ENCODE results near the gene IYD. TPM values are rescaled to one million over a fixed set of nuclear protein-coding genes. Genes with fewer than 3 reads are reported as not detected.

IYD gene
- polyA plus RNA-seq, 1 of the 3 experiments (the other 2 are of a cell fraction) = not detected

DNA sequence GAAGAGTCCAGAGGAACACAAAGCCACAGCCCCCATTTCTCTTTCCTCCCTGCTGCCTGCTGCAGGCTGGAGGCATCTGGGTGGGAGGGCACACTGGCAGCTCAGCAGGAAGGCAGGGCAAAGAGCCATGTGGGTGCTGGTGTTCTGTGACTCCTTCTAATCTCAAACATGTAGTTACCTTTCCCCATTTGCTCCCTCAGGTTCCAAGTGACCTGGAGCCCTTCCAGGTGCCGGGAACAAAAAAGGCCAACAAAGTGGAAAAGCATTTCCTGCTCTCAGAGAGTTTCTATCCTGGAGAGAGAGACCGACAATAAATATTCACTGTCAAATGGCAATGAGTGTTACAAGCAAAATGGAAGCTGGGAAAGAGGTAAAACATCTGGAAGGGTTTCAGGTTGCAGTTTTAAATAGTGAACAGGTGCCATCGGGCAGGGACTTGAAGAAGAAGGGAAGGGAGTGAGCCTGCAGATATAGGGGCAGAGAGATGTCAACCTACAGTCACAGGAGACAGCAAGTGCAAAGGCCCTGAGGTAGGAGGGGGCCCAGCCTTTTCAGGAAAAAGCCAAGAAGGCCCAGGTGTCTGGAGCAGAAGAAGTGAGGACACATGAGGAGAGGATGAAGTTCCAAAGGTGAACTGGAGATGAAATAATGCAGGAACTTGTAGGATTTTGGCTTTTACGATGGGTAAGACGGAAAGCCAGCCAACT is 43.6 kb upstream of the IYD start:
- CTCF ChIA-PET = no interaction called here

GRCh38 chr6:150327117-150327774 is 41.6 kb upstream of the IYD start:
- no peak for DNase-seq
- POLR2A ChIA-PET = no interaction called here

More for the DNA sequence above, 43.6 kb upstream of the IYD start:
- Histone ChIP-seq H3K79me2 (ENCODE audit: insufficient read depth) (no peaks in the 10 kb centered on the region), H3K4me1 (ENCODE audit: control insufficient read depth in 1 of 2, insufficient read depth in 2 of 2, low read depth in 1 of 2, low read length in 1 of 2) (no peaks in the 10 kb centered on the region), H3K9ac (no peak overlapping the region), H3K4me2 (no peak overlapping the region), H4K20me1 (ENCODE audit: insufficient read depth) (no peaks in the 10 kb centered on the region), H3K27me3 (ENCODE audit: insufficient read depth) (peaks cover 7% of the 10 kb centered on the region), H3K4me3 (ENCODE audit: low read depth in 2 of 2, low read length in 1 of 2) (no peak overlapping the region), H3F3A (replicated peaks; ENCODE audit: insufficient read depth) (no peaks in the 10 kb centered on the region), H3K9me2 (no peaks in the 10 kb centered on the region), H3K27ac (ENCODE audit: low read depth in 2 of 2, low read length in 1 of 2) (no peak overlapping the region), H2AFZ (ENCODE audit: low read depth) (no peak overlapping the region), H3K36me3 (replicated peaks in 1 of 2; ENCODE audit: control insufficient read depth in 1 of 2, insufficient read depth in 2 of 2, low read length in 1 of 2) (no peaks in the 10 kb centered on the region), H3K9me3 (no peaks in the 10 kb centered on the region)
- POLR2A ChIA-PET = no interaction called here
- DNase-seq = no peak
- TF ChIP-seq, protein P1, sequence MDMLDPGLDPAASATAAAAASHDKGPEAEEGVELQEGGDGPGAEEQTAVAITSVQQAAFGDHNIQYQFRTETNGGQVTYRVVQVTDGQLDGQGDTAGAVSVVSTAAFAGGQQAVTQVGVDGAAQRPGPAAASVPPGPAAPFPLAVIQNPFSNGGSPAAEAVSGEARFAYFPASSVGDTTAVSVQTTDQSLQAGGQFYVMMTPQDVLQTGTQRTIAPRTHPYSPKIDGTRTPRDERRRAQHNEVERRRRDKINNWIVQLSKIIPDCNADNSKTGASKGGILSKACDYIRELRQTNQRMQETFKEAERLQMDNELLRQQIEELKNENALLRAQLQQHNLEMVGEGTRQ (IDR thresholded peaks at IDR 0.05; ENCODE audit: borderline replicate concordance, low read depth, low read length) = no peak
- TF ChIP-seq EP300 (IDR thresholded peaks at IDR 0.05; ENCODE audit: borderline replicate concordance in 1 of 2, low read depth in 1 of 2, low read length in 1 of 2) = no peak
- 27% methylated on average over 5 of the region's 5 CpGs for WGBS (ENCODE audit: low lambda C conversion rate)

More at GRCh38 chr6:150327117-150327774, 41.6 kb upstream of the IYD start:
- Histone ChIP-seq H3K79me2 (ENCODE audit: insufficient read depth) (no peaks in the 10 kb centered on the region), H3F3A (replicated peaks; ENCODE audit: insufficient read depth) (no peaks in the 10 kb centered on the region), H3K27me3 (ENCODE audit: insufficient read depth) (peaks cover 7% of the 10 kb centered on the region), H3K9ac (no peak overlapping the region), H3K4me2 (no peak overlapping the region), H4K20me1 (ENCODE audit: insufficient read depth) (no peaks in the 10 kb centered on the region), H3K36me3 (replicated peaks in 1 of 2; ENCODE audit: control insufficient read depth in 1 of 2, insufficient read depth in 2 of 2, low read length in 1 of 2) (no peaks in the 10 kb centered on the region), H3K9me3 (no peaks in the 10 kb centered on the region), H2AFZ (ENCODE audit: low read depth) (no peak overlapping the region), H3K9me2 (no peaks in the 10 kb centered on the region), H3K4me1 (ENCODE audit: control insufficient read depth in 1 of 2, insufficient read depth in 2 of 2, low read depth in 1 of 2, low read length in 1 of 2) (no peaks in the 10 kb centered on the region), H3K27ac (ENCODE audit: low read depth in 2 of 2, low read length in 1 of 2) (no peak overlapping the region), H3K4me3 (ENCODE audit: low read depth in 2 of 2, low read length in 1 of 2) (no peak overlapping the region)
- WGBS (ENCODE audit: low lambda C conversion rate) = 8% methylated on average over 4 of the region's 5 CpGs
- CTCF ChIA-PET = interaction anchor here (1.6 kb wide), 1 partner anchor 16 kb away, joined by 3 read pairs; no protein-coding TSS in a partner anchor
- no peak for TF ChIP-seq NFIC (IDR thresholded peaks at IDR 0.05; ENCODE audit: borderline replicate concordance)
- TF ChIP-seq FOSL2 (IDR thresholded peaks at IDR 0.05; ENCODE audit: borderline replicate concordance, low read depth) = no peak
- TF ChIP-seq RCOR1 (IDR thresholded peaks at IDR 0.05; ENCODE audit: low read length) = no peak
- no peak for TF ChIP-seq FOXM1 (IDR thresholded peaks at IDR 0.05; ENCODE audit: low read depth)
- no peak for TF ChIP-seq NRF1 (IDR thresholded peaks at IDR 0.05; ENCODE audit: low read depth, low read length)
- TF ChIP-seq TCF12 (IDR thresholded peaks at IDR 0.05) = no peak
- no peak for TF ChIP-seq ZBTB33 (IDR thresholded peaks at IDR 0.05; ENCODE audit: borderline replicate concordance, low read depth)
- no peak for TF ChIP-seq RFX5 (IDR thresholded peaks at IDR 0.05; ENCODE audit: low read length)
- TF ChIP-seq YY1 (IDR thresholded peaks at IDR 0.05; ENCODE audit: low read depth) = no peak
- TF ChIP-seq, protein P2, sequence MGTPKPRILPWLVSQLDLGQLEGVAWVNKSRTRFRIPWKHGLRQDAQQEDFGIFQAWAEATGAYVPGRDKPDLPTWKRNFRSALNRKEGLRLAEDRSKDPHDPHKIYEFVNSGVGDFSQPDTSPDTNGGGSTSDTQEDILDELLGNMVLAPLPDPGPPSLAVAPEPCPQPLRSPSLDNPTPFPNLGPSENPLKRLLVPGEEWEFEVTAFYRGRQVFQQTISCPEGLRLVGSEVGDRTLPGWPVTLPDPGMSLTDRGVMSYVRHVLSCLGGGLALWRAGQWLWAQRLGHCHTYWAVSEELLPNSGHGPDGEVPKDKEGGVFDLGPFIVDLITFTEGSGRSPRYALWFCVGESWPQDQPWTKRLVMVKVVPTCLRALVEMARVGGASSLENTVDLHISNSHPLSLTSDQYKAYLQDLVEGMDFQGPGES (IDR thresholded peaks at IDR 0.05; ENCODE audit: low read depth, low read length) = no peak
- TF ChIP-seq EP300 (IDR thresholded peaks at IDR 0.05; ENCODE audit: borderline replicate concordance in 1 of 2, low read depth in 1 of 2, low read length in 1 of 2) = no peak
- no peak for TF ChIP-seq TEAD4 (IDR thresholded peaks at IDR 0.05; ENCODE audit: borderline replicate concordance, insufficient read depth)
- no peak for TF ChIP-seq RAD21 (IDR thresholded peaks at IDR 0.05; ENCODE audit: low read length)
